DOHH2 (cell line): ENCODE measurements around the gene BSN.
A peak's percentile ranks its signal among the peaks of the same experiment; 100 is the strongest.

ENCODE experiments used
- CTCF ChIP-seq: fragments of 200-600 bp; sonication (generic); IDR thresholded peaks from one replicate; pipeline ENCODE4 v1.5.1; 2014; ENCODE audit warnings: antibody characterized with exemption, mild to moderate bottlenecking, low read depth, low read length; ENCODE audit not compliant: poor library complexity, severe bottlenecking
- EZH2phosphoT487 ChIP-seq: fragments of 200-600 bp; sonication (generic); IDR thresholded peaks from 2 replicates; pipeline ENCODE4 v1.6.1; 2017; ENCODE audit warnings: borderline replicate concordance, mild to moderate bottlenecking, antibody characterized with exemption, low read length, moderate library complexity, mixed read lengths

- TF ChIP-seq CTCF (peak; percentile 97), EZH2phosphoT487 (no peak)
Measured at GRCh38 chr3:49539659-49540560, 14.4 kb upstream of the BSN start.
